ENCODE measurements around the gene GJA3. TPM values are rescaled to one million over a fixed set of nuclear protein-coding genes. Genes with fewer than 3 reads are reported as not detected.

The GJA3 gene
- total and polyA plus RNA-seq, 2 of the 8 experiments (the other 6 are each of a cell fraction or from before 2014, with no cell fraction given), result 0.12 to 0.60 TPM

DNA sequence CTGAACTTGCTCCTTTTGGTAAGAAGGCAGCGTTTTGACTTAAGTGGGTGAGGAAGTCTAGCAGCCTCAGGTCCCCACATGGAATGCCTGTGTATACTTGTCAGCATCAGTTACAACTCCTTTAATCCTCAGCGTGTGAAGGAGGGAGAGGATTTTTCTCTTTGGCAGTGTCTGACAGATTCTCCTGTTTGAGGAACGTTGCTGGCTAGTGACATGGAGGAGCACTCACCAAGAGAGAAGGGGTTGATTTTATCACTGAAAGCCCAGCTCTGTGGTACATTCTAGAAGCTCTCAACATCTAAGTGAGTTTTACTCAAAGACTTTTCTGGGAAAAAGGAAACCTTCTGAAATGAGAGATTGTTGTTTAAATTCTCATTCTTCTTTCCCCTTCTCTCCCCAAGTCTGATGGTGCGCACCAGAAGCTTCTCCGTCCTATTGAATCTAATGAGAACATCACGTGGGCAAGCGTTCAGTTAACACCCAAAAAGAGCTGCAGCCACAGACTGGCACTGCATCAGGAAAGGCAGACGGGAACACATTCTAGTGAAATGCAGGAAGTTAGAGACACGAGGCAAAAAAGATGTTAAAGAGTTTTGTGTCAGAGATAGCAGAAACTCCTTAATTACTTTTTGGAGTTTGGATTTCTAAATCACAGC, 58.2 kb downstream of the GJA3 start:
- Histone ChIP-seq H3K4me2 (ENCODE audit: insufficient read depth in 1 of 2, low read depth in 2 of 2, low read length in 2 of 2) (no peak overlapping the region), H4K8ac (ENCODE audit: extremely low read depth, insufficient read depth, low read length) (no peak overlapping the region), H2BK12ac (ENCODE audit: low read depth, low read length) (no peak overlapping the region), H2AFZ (ENCODE audit: low read length) (no peak overlapping the region), H3K23me2 (ENCODE audit: low read depth, low read length) (no peaks in the 10 kb centered on the region), H2BK120ac (replicated peaks; ENCODE audit: low read depth, low read length) (no peak overlapping the region), H3K9me3 (ENCODE audit: insufficient read depth in 2 of 2, low read depth in 1 of 2, low read length in 1 of 2) (no peaks in the 10 kb centered on the region), H3K4me1 (replicated peaks in 1 of 4; ENCODE audit: control insufficient read depth in 3 of 4, insufficient read depth in 4 of 4, low read length in 3 of 4) (peaks cover 2 to 11% (median 2%) of the 10 kb centered on the region in 4 experiments; a peak in 5 of 7 replicates), H3K36me3 (ENCODE audit: control insufficient read depth in 2 of 4, insufficient read depth in 4 of 4, low read length in 3 of 4) (no peaks in the 10 kb centered on the region), H3K23ac (ENCODE audit: insufficient read length) (no peak overlapping the region), H3K9ac (replicated peaks in 1 of 4; ENCODE audit: extremely low read depth in 1 of 4, low read depth in 3 of 4, low read length in 3 of 4) (no peak overlapping the region), H3K18ac (ENCODE audit: extremely low read depth, low read length) (no peak overlapping the region), H3K56ac (replicated peaks; ENCODE audit: insufficient read length, low read depth, low read length) (no peak overlapping the region), H2BK20ac (ENCODE audit: low read length) (no peak overlapping the region), H3K14ac (ENCODE audit: insufficient read length) (no peak overlapping the region), H3K4me3 (ENCODE audit: extremely low read depth in 1 of 4, insufficient read depth in 2 of 4, low read depth in 3 of 4, low read length in 4 of 4) (no peak overlapping the region), H3K27ac (ENCODE audit: low read depth, low read length) (no peak overlapping the region), H3K4ac (replicated peaks; ENCODE audit: insufficient read length, low read depth, low read length) (no peak overlapping the region), H4K5ac (ENCODE audit: insufficient read length, low read depth, low read length) (no peak overlapping the region), H4K91ac (replicated peaks; ENCODE audit: insufficient read length, low read length) (no peak overlapping the region), H4K20me1 (replicated peaks in 1 of 2; ENCODE audit: control insufficient read depth in 1 of 2, insufficient read depth in 2 of 2, low read length in 2 of 2) (no peaks in the 10 kb centered on the region), H2BK15ac (ENCODE audit: low read length) (no peak overlapping the region), H3K79me2 (ENCODE audit: control insufficient read depth in 1 of 2, insufficient read depth in 2 of 2, low read length in 2 of 2) (no peaks in the 10 kb centered on the region), H2BK5ac (ENCODE audit: low read depth, low read length) (no peak overlapping the region), H3K79me1 (ENCODE audit: low read depth, low read length) (no peaks in the 10 kb centered on the region), H3K27me3 (replicated peaks in 1 of 4; ENCODE audit: control insufficient read depth in 3 of 4, extremely low read depth in 1 of 4, insufficient read depth in 3 of 4, low read length in 3 of 4) (no peaks in the 10 kb centered on the region), H2AK5ac (ENCODE audit: low read depth, low read length) (no peak overlapping the region)
- DNase-seq (ENCODE audit: low read depth in 1 of 2, low spot score in 2 of 2) (no peak), FAIRE-seq (no peak)
- TF ChIP-seq RFX5 (IDR thresholded peaks at IDR 0.05; ENCODE audit: borderline replicate concordance, low read depth, low read length) (no peak), CBX8 (IDR thresholded peaks at IDR 0.05; ENCODE audit: borderline replicate concordance, low read depth, low read length) (no peak), CREB1 (IDR thresholded peaks at IDR 0.05) (no peak), EP300 (IDR thresholded peaks at IDR 0.05; ENCODE audit: borderline replicate concordance in 1 of 2, low read depth in 2 of 2, low read length in 2 of 2) (no peak), EGR1 (IDR thresholded peaks at IDR 0.05; ENCODE audit: borderline replicate concordance, low read depth, low read length) (no peak)
- TF ChIP-seq, protein P1, sequence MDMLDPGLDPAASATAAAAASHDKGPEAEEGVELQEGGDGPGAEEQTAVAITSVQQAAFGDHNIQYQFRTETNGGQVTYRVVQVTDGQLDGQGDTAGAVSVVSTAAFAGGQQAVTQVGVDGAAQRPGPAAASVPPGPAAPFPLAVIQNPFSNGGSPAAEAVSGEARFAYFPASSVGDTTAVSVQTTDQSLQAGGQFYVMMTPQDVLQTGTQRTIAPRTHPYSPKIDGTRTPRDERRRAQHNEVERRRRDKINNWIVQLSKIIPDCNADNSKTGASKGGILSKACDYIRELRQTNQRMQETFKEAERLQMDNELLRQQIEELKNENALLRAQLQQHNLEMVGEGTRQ (IDR thresholded peaks at IDR 0.05; ENCODE audit: low read length), result no peak
- ChIA-PET CTCF (ENCODE audit: partially characterized antibody) (no interaction called here), POLR2A (ENCODE audit: partially characterized antibody) (no interaction called here)
- WGBS, 2 experiments (ENCODE audit: extremely low coverage in 1 of 2, insufficient coverage in 1 of 2, insufficient read length in 1 of 2, insufficient replicate concordance in 2 of 2, low coverage in 1 of 2, low lambda C conversion rate in 2 of 2, missing lambda C conversion rate in 1 of 2), result 80% methylated on average over 9 of the region's 9 CpGs; no CpG with 5 or more reads in 1 of the 2 experiments
